Suppressor macrophage (primary cell): ENCODE results near the gene CALHM4.
"Not testable (repeated sequence)": the region's sequence is repeated elsewhere in the genome, so short reads cannot be mapped to it uniquely, and the experiment has no call there.

Experiments used
- DNase-seq, 4 experiments: peaks; one replicate each; pipeline ENCODE4 v3.0.0-alpha.2; 2020 to 2022

Gene CALHM4

DNA sequence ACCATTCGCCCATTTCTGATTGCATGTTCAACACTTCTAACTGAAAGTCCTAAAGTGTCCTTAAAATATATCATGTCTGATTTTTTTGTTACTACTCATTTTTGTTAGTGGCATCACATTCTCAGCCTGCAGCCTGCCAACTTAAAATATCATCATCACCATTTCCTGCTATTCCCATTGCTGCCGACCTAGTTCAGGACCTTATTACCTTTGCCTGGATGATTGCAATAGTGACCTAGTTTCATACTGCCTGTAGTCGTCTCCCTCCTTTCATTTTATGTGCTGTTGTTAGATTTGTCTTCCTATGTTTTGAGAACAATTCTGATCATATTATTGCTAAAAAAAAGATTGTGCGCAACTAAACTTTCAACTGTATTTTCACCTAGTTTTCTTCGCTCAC is 23.9 kb downstream of the CALHM4 start:
- no peak for DNase-seq

DNA sequence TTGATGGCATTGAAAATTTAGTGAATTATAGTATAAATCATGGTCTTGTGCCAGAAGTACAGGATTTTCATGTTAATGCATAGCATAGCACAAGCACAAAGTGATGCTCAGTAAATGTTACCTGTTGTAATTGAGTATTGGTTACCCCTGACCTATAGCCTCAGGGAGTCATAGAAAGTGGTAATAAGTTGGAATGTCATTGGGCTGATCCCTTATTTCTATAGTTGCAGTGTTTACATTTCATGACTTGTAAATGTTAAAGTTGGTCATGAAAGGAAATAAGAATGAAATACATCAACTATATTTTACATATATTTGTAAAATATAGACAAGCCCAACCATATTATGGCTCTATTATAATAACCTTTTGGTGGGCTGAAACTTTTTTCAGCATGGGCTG is 24.8 kb downstream of the CALHM4 start:
- DNase-seq = no peak

DNA sequence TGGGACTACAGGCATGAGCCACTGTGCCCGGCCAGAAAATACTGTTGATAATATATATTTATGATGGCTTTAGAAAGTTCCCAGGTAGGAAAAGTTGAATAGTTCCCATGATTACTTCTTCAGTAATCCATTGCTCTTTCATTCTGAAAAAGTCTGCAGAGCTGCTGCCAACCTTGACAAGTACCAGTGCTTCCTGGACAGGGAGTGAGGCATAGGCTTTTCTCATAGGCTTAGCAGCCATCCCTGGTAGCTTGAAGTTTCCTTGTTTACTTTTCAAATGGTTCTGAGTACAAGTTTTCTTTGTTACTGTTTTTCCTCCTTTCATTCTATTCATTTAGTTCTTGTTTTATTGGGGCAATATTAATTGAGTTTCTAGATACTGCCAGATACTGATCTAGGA is 25.6 kb downstream of the CALHM4 start:
- DNase-seq = no peak

DNA sequence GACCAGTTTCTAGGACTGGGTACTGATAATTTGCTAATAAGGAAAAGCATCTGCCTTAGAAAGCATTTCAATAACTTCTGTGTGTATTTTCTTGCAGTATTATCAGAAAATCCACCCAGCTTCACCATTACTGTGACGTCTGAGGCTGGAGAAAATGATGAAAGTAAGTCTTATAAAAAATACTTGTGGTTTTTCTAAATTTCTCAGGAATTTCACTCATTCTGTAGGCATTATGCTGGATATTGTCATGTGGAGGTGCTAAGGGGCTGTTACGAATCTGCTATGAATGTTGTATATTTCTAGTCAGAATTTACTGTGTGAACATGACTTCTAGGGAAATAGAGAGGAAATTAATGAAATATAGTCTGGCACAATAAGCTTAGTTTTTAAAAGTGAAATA is 26.6 kb downstream of the CALHM4 start:
- DNase-seq = no peak

DNA sequence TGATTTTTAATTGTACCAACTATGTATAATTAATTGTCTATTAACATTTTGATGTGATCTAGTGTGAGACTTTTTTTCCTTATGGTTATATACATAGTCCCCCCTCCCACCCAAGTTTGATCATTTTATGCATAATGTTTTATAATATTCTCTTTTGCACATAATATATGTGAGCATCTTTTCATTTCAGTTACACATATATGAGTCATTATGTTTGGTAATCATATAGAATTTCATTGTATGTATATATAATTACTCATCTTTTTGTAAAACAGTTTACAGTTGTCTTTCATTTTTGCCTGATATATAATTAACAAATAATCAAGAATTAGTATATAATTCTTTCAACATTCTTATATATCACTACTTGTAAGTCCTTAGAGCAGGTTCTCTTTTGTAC is 32.7 kb downstream of the CALHM4 start:
- DNase-seq = no peak

DNA sequence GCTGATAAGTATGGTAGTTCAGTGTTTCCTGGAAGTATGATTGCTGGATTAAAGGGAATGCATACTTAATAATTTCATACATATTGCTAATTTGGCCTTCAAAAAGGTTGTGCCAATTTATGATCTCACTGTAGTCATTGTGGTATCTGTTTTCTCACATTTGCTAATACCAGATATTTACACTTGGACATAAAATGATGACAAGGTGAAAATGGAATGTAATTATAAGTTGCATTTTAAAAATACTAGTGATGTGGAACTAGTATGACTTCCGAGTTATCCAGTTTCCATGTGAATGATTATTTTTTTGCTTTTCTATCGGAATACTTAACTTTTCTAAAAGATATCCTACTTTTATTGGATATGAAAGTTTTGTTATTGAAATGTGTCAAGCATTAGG is 33.2 kb downstream of the CALHM4 start:
- DNase-seq = no peak

DNA sequence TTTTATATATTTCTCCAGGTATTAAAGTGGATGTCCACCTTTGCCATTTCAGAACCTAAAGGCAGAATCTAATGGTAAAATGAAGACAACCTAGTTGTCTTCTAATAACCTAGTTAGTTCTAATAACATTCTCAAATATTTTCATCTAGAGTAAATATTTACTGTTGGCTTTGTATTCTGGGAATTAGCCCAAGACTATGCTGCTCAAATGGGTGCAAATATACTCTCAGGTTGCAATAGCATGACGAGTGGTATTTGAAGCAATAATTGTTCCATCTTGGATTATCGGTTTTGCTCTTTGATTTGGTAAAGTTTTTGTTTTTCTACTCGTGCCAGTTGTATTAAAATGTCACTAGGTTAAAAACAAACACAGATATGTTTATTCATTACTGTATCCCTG is 41.7 kb downstream of the CALHM4 start:
- DNase-seq = no peak

DNA sequence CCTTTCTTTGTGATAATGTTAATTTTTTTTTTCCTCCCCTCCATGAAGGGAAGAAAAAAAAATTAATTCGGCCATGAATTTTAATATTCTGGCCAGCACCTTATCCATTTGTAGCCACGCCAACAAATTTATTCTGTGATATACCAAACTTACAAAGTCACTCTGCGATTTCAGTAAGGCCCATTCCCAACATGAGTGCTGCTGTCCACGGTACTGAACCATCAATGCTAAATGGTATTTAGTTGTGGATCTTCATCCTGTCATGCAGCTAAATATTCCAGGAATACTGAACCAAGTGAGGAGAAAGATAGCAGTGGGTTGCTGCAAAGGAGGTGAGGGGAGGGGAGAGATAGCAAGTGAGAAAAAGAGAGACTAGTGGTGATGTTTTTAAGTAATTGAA is 43.3 kb downstream of the CALHM4 start:
- peak in 1 of 4 experiments; percentile 5 for DNase-seq

DNA sequence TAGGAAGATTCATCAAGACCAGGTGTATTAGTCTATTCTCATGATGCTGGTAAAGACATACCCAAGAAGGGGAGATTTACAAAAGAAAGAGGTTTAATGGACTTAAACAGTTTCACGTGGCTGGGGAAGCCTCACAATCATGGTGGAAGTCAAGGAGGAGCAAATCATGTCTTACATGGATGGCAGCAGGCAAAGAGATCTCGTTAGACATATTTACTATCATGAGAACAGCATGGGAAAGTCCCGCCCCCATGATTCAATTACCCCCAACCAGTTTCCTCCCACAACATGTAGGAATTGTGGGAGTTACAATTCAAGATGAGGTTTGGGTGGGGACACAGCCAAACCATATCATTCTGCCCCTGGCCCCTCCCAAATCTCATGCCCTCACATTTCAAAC is 50.4 kb downstream of the CALHM4 start:
- DNase-seq = not testable (repeated sequence)

DNA sequence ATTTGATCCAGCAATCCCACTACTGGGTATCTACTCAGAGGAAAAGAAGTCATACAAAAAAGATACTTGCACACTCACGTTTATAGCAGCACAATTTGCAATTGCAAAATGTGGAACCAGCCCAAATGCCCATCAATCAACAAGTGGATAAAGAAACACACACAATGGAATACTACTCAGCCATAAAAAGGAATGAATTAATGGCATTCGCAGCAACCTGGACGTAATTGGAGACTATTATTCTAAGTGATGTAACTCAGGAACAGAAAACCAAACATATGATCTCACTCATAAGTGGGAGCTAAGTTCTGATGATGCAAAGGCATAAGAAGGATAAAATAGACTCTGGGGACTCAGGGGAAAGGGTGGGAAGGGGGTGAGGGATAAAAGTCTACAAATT is 51.3 kb downstream of the CALHM4 start:
- not testable (repeated sequence) for DNase-seq

DNA sequence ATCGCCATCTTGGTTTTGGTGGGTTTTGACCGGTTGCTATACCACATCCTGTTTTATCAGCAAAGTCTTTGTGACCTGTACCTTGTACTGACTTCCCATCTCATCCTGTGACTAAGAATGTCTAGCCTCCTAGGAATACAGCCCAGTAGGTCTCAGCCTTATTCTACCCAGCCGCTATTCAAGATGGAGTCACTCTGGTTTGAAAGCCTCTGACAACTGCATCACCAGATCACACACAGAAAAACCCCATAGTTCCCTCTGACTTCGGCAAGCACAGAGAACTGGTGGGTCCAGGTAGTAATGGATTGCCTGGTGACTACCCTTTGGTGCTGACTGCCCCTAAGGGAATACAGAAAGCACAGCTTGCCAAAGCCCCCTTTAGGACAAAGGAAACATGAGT is 52.4 kb downstream of the CALHM4 start:
- no peak for DNase-seq
